Neural cell (in vitro differentiated cells): ENCODE results near the gene ERGIC3. TPM values are rescaled to one million over a fixed set of nuclear protein-coding genes. Genes with fewer than 3 reads are reported as not detected.

Experiments
- H2AFZ ChIP-seq: fragments of 200-600, 300-800 bp; sonication (generic), shearing (Covaris generic); 2 replicates; pipeline ENCODE4 v1.6.0; 2014; ENCODE audit warnings: low read depth, mild to moderate bottlenecking, antibody characterized with exemption, low read length, moderate library complexity
- H3F3A ChIP-seq: fragments of 200-600 bp; shearing (Covaris generic); 2 replicates; pipeline ENCODE4 v1.6.1; 2016; ENCODE audit warnings: mild to moderate bottlenecking, moderate library complexity, mixed read lengths, antibody characterized with exemption, low read length; ENCODE audit not compliant: insufficient read depth, poor library complexity, severe bottlenecking
- H3K27ac ChIP-seq: fragments of 200-600, 300-800 bp; sonication (generic), shearing (Covaris generic); 2 replicates; pipeline ENCODE4 v1.5.1; 2014; ENCODE audit warnings: mild to moderate bottlenecking, low read length, moderate library complexity
- H3K27me3 ChIP-seq: fragments of 300-800, 200-600 bp; sonication (generic), shearing (Covaris generic); 2 replicates; pipeline ENCODE4 v1.6.0; 2014; ENCODE audit warnings: mild to moderate bottlenecking, low read depth, low read length, moderate library complexity; ENCODE audit not compliant: insufficient read depth
- H3K36me3 ChIP-seq: fragments of 300-800, 200-600 bp; sonication (generic), shearing (Covaris generic); 2 replicates; pipeline ENCODE4 v1.5.1; 2014; ENCODE audit warnings: mild to moderate bottlenecking, antibody characterized with exemption, low read length, moderate library complexity; ENCODE audit not compliant: insufficient read depth
- H3K4me2 ChIP-seq: fragments of 300-800, 200-600 bp; sonication (generic), shearing (Covaris generic); 2 replicates; pipeline ENCODE4 v1.6.0; 2014; ENCODE audit warnings: mild to moderate bottlenecking, low read length
- H3K4me3 ChIP-seq: fragments of 300-800, 200-600 bp; sonication (generic), shearing (Covaris generic); 2 replicates; pipeline ENCODE4 v1.5.1; 2014; ENCODE audit warnings: mild to moderate bottlenecking, low read length, moderate library complexity
- H3K79me2 ChIP-seq: fragments of 200-600 bp; shearing (Covaris generic); replicated peaks from 2 replicates; pipeline ENCODE4 v1.6.0; 2014; ENCODE audit warnings: mild to moderate bottlenecking, low read length, moderate library complexity; ENCODE audit not compliant: insufficient read depth
- H3K9ac ChIP-seq: fragments of 300-800, 200-600 bp; sonication (generic), shearing (Covaris generic); 2 replicates; pipeline ENCODE4 v1.6.1; 2016; ENCODE audit warnings: mild to moderate bottlenecking, low read length, mixed read lengths
- H3K9me2 ChIP-seq: fragments of 200-600 bp; shearing (Covaris generic); 2 replicates; pipeline ENCODE4 v1.6.1; 2016; ENCODE audit warnings: mild to moderate bottlenecking, low read length, mixed read lengths; ENCODE audit not compliant: insufficient read depth
- H3K9me3 ChIP-seq: fragments of 200-600, 300-800 bp; sonication (generic), shearing (Covaris generic); 2 replicates; pipeline ENCODE4 v1.6.1; 2016; ENCODE audit warnings: mild to moderate bottlenecking, mixed run types, low read length, moderate library complexity, mixed read lengths
- H4K20me1 ChIP-seq: fragments of 200-600 bp; shearing (Covaris generic); 2 replicates; pipeline ENCODE4 v1.6.1; 2016; ENCODE audit warnings: mild to moderate bottlenecking, mixed run types; ENCODE audit not compliant: insufficient read depth
- EP300 ChIP-seq: fragments of 450-650 bp; conservative IDR thresholded peaks from 2 replicates; pipeline ENCODE4 v1.6.1; 2014; ENCODE audit warnings: antibody characterized with exemption, mild to moderate bottlenecking, moderate library complexity; ENCODE audit not compliant: poor library complexity, severe bottlenecking
- EZH2 ChIP-seq: fragments of 200-600, 300-800 bp; shearing (Covaris generic), sonication (generic); IDR thresholded peaks from 2 replicates; pipeline ENCODE4 v1.6.1; 2014; ENCODE audit warnings: antibody characterized with exemption, low read length, borderline replicate concordance, mild to moderate bottlenecking; ENCODE audit not compliant: insufficient read depth, poor library complexity, severe bottlenecking
- MXI1 ChIP-seq: fragments of 450-650 bp; conservative IDR thresholded peaks from 2 replicates; pipeline ENCODE4 v1.6.1; 2014; ENCODE audit warnings: antibody characterized with exemption, mild to moderate bottlenecking; ENCODE audit not compliant: poor library complexity, severe bottlenecking
- POLR2AphosphoS5 ChIP-seq: IDR thresholded peaks from 2 replicates; pipeline ENCODE4 v1.6.1; 2012
- RAD21 ChIP-seq: fragments of 450-650 bp; conservative IDR thresholded peaks from 2 replicates; pipeline ENCODE4 v1.6.1; 2014; ENCODE audit warnings: antibody characterized with exemption, mild to moderate bottlenecking, moderate library complexity
- SMC3 ChIP-seq: fragments of 450-650 bp; conservative IDR thresholded peaks from 2 replicates; pipeline ENCODE4 v1.6.1; 2014; ENCODE audit warnings: antibody characterized with exemption, mild to moderate bottlenecking, moderate library complexity; ENCODE audit not compliant: poor library complexity
- TAF1 ChIP-seq: IDR thresholded peaks from 2 replicates; pipeline ENCODE4 v1.6.1; 2012; ENCODE audit warnings: low read depth
- polyA plus RNA-seq: library from polyadenylated mRNA; depleted of rRNA; stranded (reverse); fragments of >200 nt; gene quantifications from 2 replicates; pipeline ENCODE4 v1.2.3, GENCODE V29; 2014
- TF ChIP-seq, protein P1 (sequence below): fragments of 450-650 bp; IDR thresholded peaks from 2 replicates; pipeline ENCODE4 v1.5.1; 2014; ENCODE audit warnings: antibody characterized with exemption, mild to moderate bottlenecking, moderate library complexity; ENCODE audit not compliant: poor library complexity, severe bottlenecking
- TF ChIP-seq, protein P2 (sequence below): IDR thresholded peaks from 2 replicates; pipeline ENCODE4 v1.6.1; 2012; ENCODE audit warnings: borderline replicate concordance

ERGIC3 gene
- polyA plus RNA-seq, 1 donor from 2014 or later, result 385 TPM

DNA sequence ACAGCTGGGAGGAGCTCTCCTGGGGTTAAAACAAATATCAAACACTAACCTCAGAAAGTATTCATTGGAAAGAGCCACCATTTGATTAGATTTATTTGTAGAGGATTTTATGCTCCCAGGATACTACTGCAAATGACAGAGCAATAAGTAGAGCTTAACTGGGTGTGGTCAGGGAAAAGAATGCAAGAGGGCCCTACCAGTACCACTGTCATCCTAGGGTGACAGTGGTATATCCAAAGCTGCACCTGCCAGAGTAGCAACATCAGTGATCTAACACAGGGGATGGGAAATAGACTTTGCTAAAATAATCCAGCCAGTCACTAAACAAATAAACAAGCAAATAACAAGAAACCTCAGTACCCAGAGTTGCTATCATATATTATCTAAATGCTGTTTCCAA is 29.7 kb downstream of the ERGIC3 start:
- Histone ChIP-seq H3K27ac (no peak overlapping the region), H3K9me3 (no peaks in the 10 kb centered on the region), H3K79me2 (no peaks in the 10 kb centered on the region), H3F3A (no peaks in the 10 kb centered on the region), H4K20me1 (no peaks in the 10 kb centered on the region), H3K9me2 (no peaks in the 10 kb centered on the region), H3K4me2 (no peak overlapping the region), H2AFZ (no peak overlapping the region), H3K9ac (no peak overlapping the region), H3K27me3 (no peaks in the 10 kb centered on the region), H3K36me3 (no peaks in the 10 kb centered on the region), H3K4me3 (no peak overlapping the region)
- TF ChIP-seq SMC3, result no peak
- TF ChIP-seq EZH2, result no peak
- TF ChIP-seq RAD21, result no peak
- no peak for TF ChIP-seq POLR2AphosphoS5
- TF ChIP-seq, protein P1, sequence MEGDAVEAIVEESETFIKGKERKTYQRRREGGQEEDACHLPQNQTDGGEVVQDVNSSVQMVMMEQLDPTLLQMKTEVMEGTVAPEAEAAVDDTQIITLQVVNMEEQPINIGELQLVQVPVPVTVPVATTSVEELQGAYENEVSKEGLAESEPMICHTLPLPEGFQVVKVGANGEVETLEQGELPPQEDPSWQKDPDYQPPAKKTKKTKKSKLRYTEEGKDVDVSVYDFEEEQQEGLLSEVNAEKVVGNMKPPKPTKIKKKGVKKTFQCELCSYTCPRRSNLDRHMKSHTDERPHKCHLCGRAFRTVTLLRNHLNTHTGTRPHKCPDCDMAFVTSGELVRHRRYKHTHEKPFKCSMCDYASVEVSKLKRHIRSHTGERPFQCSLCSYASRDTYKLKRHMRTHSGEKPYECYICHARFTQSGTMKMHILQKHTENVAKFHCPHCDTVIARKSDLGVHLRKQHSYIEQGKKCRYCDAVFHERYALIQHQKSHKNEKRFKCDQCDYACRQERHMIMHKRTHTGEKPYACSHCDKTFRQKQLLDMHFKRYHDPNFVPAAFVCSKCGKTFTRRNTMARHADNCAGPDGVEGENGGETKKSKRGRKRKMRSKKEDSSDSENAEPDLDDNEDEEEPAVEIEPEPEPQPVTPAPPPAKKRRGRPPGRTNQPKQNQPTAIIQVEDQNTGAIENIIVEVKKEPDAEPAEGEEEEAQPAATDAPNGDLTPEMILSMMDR, result no peak
- TF ChIP-seq, protein P2, sequence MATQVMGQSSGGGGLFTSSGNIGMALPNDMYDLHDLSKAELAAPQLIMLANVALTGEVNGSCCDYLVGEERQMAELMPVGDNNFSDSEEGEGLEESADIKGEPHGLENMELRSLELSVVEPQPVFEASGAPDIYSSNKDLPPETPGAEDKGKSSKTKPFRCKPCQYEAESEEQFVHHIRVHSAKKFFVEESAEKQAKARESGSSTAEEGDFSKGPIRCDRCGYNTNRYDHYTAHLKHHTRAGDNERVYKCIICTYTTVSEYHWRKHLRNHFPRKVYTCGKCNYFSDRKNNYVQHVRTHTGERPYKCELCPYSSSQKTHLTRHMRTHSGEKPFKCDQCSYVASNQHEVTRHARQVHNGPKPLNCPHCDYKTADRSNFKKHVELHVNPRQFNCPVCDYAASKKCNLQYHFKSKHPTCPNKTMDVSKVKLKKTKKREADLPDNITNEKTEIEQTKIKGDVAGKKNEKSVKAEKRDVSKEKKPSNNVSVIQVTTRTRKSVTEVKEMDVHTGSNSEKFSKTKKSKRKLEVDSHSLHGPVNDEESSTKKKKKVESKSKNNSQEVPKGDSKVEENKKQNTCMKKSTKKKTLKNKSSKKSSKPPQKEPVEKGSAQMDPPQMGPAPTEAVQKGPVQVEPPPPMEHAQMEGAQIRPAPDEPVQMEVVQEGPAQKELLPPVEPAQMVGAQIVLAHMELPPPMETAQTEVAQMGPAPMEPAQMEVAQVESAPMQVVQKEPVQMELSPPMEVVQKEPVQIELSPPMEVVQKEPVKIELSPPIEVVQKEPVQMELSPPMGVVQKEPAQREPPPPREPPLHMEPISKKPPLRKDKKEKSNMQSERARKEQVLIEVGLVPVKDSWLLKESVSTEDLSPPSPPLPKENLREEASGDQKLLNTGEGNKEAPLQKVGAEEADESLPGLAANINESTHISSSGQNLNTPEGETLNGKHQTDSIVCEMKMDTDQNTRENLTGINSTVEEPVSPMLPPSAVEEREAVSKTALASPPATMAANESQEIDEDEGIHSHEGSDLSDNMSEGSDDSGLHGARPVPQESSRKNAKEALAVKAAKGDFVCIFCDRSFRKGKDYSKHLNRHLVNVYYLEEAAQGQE, result no peak
- TF ChIP-seq MXI1, result no peak
- TF ChIP-seq EP300, result no peak
- no peak for TF ChIP-seq TAF1

DNA sequence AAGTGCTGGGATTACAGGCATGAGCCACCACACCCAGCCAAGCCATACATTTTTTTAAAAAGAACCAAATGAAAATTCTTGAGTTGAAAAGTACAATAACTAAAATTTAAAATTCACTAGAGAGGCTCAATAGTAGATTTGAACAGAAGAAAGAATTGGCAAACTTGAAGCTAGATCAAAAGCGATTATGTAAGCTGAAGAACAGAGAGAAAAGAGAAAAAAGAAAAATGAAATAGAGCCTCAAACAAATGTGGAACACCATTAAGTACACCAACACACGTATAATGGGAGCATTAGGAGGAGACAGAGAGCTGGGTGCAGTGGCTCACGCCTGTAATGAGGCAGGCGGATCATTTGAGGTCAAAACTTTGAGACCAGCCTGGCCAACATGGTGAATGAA is 31.0 kb downstream of the ERGIC3 start:
- TF ChIP-seq POLR2AphosphoS5 (no peak), TAF1 (no peak), RAD21 (no peak), MXI1 (no peak), EP300 (no peak), EZH2 (no peak), SMC3 (no peak)
- TF ChIP-seq, protein P2, result no peak
- TF ChIP-seq, protein P1, result no peak
- H4K20me1 ChIP-seq, result no peaks in the 10 kb centered on the region
- no peak overlapping the region for H3K27ac ChIP-seq
- no peak overlapping the region for H3K9ac ChIP-seq
- H3K4me2 ChIP-seq, result no peak overlapping the region
- H2AFZ ChIP-seq, result no peak overlapping the region
- H3K27me3 ChIP-seq, result no peaks in the 10 kb centered on the region
- no peaks in the 10 kb centered on the region for H3F3A ChIP-seq
- no peaks in the 10 kb centered on the region for H3K36me3 ChIP-seq
- H3K9me3 ChIP-seq, result no peaks in the 10 kb centered on the region
- H3K4me3 ChIP-seq, result no peak overlapping the region
- no peaks in the 10 kb centered on the region for H3K79me2 ChIP-seq
- no peaks in the 10 kb centered on the region for H3K9me2 ChIP-seq
